T-helper 1 cell treated with Interleukin-12 subunit alpha and Interleukin-12 subunit beta and Interleukin-4 antibody, amounts not matched to agents 30 ng/mL and 1 ng/mL, for 36 hours (primary cell): Measurements from ENCODE around the gene LRRC10B. TPM values are rescaled to one million over a fixed set of nuclear protein-coding genes. Genes with fewer than 3 reads are reported as not detected.

Source experiments
- intact Hi-C: fragments of 100-400 bp; cut with micrococcal nuclease; formaldehyde crosslinking; loops from one replicate; pipeline ENCODE4 v1.15.1; 2024
- total RNA-seq: library from RNA; stranded (reverse); gene quantifications from 2 replicates; pipeline ENCODE4 v1.2.3, GENCODE V29; 2022

LRRC10B gene
- total RNA-seq, 1 donor from 2014 or later, result not detected

GRCh38 chr11:61507012-61507768 lies 1.4 kb upstream of the LRRC10B start:
- intact Hi-C loops, result no loop called here

GRCh38 chr11:61509043-61510029 lies 787 bp downstream of the LRRC10B start:
- intact Hi-C loops, result loop anchor here (2.0 kb wide), 1 partner anchor 71 kb away; the partner anchor contains the start of gene SYT7

GRCh38 chr11:61510166-61510919 lies 1.8 kb downstream of the LRRC10B start:
- intact Hi-C loops, result no loop called here

- intact Hi-C loops, result no loop called here
Observed at GRCh38 chr11:61510974-61511373, 2.4 kb downstream of the LRRC10B start.

GRCh38 chr11:61511383-61511782 lies 2.8 kb downstream of the LRRC10B start:
- intact Hi-C loops, result no loop called here

GRCh38 chr11:61512435-61512834 lies 3.9 kb downstream of the LRRC10B start:
- intact Hi-C loops, result no loop called here

- intact Hi-C loops, result no loop called here
Observed at GRCh38 chr11:61513143-61513765, 4.7 kb downstream of the LRRC10B start.

GRCh38 chr11:61514050-61514917 lies 5.7 kb downstream of the LRRC10B start:
- intact Hi-C loops, result no loop called here

- intact Hi-C loops, result no loop called here
Observed at GRCh38 chr11:61515686-61516085, 7.1 kb downstream of the LRRC10B start.

- intact Hi-C loops, result no loop called here
Observed at GRCh38 chr11:61516191-61516590, 7.6 kb downstream of the LRRC10B start.

GRCh38 chr11:61516675-61517572 lies 8.4 kb downstream of the LRRC10B start:
- intact Hi-C loops, result loop anchor here (1.0 kb wide), 3 partner anchors 40 to 181 kb away; no protein-coding TSS in a partner anchor

- intact Hi-C loops, result no loop called here
Observed at GRCh38 chr11:61518032-61518795, 9.7 kb downstream of the LRRC10B start.

GRCh38 chr11:61522881-61523280 lies 14.3 kb downstream of the LRRC10B start:
- intact Hi-C loops, result no loop called here

- intact Hi-C loops, result no loop called here
Observed at GRCh38 chr11:61524446-61524845, 15.9 kb downstream of the LRRC10B start.

GRCh38 chr11:61524963-61525587 lies 16.5 kb downstream of the LRRC10B start:
- intact Hi-C loops, result no loop called here

GRCh38 chr11:61526229-61526628 lies 17.7 kb downstream of the LRRC10B start:
- intact Hi-C loops, result no loop called here

- intact Hi-C loops, result no loop called here
Observed at GRCh38 chr11:61526956-61527731, 18.6 kb downstream of the LRRC10B start.
